ENCODE measurements around the gene ASTE1.

DNA sequence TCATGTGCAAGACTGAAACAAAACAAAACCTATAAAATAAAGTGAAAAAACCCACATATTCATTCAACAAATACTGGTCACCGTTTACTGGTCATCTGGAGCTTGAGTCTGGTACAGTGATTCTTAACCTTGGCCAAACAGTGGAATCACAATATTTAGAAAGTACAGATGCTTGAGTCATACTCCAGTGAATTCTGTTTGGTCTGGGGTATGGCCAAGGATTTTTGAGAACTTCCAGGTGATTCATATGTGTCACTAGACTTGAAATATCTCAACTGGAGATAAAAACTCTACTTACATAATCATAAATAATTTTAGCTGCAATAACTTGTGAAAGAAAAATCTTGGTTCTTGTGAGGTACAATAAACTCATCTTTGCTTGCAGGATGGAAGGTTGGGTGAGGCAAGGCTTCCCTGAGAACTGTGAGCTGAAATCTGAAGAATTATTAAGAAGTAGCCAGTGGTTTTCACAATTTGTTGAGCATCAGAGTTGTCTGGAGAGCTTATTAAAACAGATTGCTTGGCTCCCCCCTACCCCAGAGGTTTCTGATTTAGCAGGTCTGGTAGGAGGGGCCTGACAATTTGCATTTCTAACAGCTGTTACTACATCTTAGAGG, 9.7 kb upstream of the ASTE1 start:
- no peak for TF ChIP-seq POLR2A (IDR thresholded peaks at IDR 0.05)
- TF ChIP-seq, protein P1, sequence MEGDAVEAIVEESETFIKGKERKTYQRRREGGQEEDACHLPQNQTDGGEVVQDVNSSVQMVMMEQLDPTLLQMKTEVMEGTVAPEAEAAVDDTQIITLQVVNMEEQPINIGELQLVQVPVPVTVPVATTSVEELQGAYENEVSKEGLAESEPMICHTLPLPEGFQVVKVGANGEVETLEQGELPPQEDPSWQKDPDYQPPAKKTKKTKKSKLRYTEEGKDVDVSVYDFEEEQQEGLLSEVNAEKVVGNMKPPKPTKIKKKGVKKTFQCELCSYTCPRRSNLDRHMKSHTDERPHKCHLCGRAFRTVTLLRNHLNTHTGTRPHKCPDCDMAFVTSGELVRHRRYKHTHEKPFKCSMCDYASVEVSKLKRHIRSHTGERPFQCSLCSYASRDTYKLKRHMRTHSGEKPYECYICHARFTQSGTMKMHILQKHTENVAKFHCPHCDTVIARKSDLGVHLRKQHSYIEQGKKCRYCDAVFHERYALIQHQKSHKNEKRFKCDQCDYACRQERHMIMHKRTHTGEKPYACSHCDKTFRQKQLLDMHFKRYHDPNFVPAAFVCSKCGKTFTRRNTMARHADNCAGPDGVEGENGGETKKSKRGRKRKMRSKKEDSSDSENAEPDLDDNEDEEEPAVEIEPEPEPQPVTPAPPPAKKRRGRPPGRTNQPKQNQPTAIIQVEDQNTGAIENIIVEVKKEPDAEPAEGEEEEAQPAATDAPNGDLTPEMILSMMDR (IDR thresholded peaks at IDR 0.05): no peak
- TF ChIP-seq EP300 (IDR thresholded peaks at IDR 0.05): no peak

All from sigmoid colon (tissue), 4 donors.